Cardiac fibroblast (primary cell): ENCODE results near the gene CLPTM1L.
"Not testable (repeated sequence)": the region's sequence is repeated elsewhere in the genome, so short reads cannot be mapped to it uniquely, and the experiment has no call there.

Experiments used
- DNase-seq, 2 donors: peaks; one replicate each; pipeline versions ENCODE4 v3.0.0 to v3.0.0-alpha.2; 2010; ENCODE audit warnings: low read depth in 2 of 2
- H3K4me3 ChIP-seq, 2 donors: replicated peaks in 1 of 2; 1 replicate in 1 of 2; 2 replicates in 1 of 2; pipeline ENCODE4 v1.5.1; 2011; ENCODE audit warnings: low read depth in 2 of 2, low read length in 2 of 2, mild to moderate bottlenecking in 2 of 2, moderate library complexity in 1 of 2
- CTCF ChIP-seq: IDR thresholded peaks from one replicate; pipeline ENCODE4 v1.5.1; 2011; ENCODE audit warnings: low read depth, mild to moderate bottlenecking, low read length, inconsistent platforms

Gene CLPTM1L

GRCh38 chr5:1293416-1294205, 51.3 kb downstream of the CLPTM1L start:
- no peak for TF ChIP-seq CTCF
- H3K4me3 ChIP-seq = no peak overlapping the region
- DNase-seq = no peak

DNA sequence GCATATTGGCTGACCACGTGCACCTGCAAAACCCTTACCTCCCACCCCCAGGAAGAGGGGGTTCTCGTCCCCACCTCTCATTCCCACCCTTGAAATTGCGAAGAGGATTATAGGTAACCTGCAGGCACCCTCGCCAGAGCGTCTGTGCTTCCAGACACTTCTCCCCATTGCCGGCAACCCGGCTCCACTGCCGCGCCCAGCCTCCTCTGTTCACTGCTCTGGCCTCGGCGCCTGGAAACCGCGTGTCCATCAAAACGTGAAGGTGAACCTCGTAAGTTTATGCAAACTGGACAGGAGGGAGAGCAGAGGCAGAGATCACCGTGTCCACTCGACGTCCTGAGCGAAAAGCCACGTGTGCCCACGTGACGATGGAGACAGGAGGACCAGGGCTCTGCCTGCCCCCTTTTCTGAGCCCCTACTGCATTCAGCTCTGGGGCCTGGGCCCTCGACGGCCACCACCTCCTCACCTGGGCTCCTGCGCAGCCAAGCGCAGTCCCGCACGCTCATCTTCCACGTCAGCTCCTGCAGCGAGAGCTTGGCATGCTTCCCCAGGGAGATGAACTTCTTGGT, 52.0 kb downstream of the CLPTM1L start:
- TF ChIP-seq CTCF = no peak
- no peak overlapping the region for H3K4me3 ChIP-seq
- DNase-seq = no peak

DNA sequence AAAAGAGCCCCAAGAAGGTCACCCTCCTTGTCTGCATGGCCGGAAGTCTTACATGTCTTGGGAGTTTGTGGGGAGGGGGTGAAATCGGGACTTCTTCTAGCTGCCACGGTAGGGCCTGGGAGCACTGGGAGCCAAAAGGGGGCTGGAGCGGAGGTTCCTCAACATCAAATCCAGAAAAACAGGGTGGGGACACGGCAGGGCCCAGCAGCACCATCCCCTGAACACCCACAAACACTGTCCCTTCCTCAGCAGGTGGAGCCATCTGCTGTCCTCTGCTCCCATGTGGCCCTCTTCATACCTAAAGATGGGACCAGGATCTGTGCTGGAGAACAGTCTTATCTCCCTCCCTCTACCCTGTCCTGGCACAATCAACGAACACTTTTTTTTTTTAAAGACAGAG, 52.8 kb downstream of the CLPTM1L start:
- no peak for DNase-seq
- TF ChIP-seq CTCF = no peak
- H3K4me3 ChIP-seq = no peak overlapping the region

DNA sequence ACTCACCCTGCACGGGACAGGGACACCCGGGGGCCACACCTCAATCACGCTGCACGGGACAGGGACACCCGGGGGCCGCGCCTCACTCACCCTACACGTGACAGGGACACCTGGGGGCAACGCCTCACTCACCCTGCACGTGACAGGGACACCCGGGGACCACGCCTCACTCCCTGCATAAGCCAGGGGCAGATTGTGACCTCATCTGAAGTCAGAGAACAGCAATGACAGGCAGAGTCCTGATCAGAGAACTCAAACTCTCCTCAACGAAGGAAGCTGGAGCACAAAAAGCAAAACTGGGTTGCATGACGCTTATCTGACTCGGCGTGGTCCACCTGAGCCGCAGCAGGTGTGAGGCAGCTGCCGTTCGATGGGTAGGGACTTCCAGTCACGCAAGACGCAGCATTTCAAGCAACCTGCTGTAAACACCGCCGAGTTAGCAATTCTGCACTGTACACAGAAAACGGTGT, 53.3 kb downstream of the CLPTM1L start:
- no peak for TF ChIP-seq CTCF
- H3K4me3 ChIP-seq = no peak overlapping the region
- no peak for DNase-seq

GRCh38 chr5:1290956-1291355, 53.9 kb downstream of the CLPTM1L start:
- not testable (repeated sequence) for DNase-seq, H3K4me3 ChIP-seq

GRCh38 chr5:1289559-1289958, 55.3 kb downstream of the CLPTM1L start:
- H3K4me3 ChIP-seq, DNase-seq: not testable (repeated sequence)

DNA sequence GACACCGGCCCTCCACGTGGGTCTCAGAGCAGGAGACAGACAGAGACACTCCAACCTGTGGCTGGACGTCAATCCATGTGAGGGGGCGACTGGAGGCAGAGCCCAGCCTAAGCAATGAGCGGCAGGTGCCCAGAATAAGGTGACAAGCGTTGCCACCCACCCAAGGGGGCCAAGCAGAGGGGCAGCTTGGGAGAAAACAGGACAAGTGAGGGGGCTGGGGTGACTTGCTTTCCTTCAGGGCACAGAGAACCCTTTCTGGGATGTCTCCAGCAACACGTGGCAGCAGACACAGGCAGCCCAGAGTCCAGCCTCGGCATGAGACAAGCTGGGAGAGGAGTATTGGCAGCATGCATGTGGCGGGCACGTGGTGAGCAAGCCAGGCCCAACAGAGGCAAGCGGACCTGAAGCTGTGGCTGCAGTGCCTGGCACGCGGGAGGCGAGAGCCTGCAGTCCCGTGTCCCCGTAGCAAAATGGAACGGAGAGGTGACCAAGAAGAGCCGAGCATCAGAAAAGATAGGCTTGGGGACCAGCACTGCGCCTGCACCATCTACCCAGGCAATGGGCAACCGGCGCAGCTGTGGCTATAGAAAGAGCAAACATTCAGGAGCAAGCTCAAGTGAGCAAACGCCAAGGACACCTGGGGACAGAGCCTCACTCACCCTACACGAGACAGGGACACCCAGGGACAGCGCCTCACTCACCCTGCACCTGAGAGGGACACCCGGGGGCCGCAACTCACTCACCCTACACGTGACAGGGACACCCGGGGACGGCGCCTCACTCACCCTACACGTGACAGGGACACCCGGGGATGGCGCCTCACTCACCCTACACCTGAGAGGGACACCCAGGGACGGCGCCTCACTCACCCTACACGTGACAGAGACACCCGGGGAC, 56.2 kb downstream of the CLPTM1L start:
- no peak for TF ChIP-seq CTCF
- no peak for DNase-seq
- H3K4me3 ChIP-seq = no peak overlapping the region
